Activated gamma-delta T cell (primary cell): Measurements from ENCODE around the gene MPIG6B.
A peak's percentile ranks its signal among the peaks of the same experiment; 100 is the strongest.

Experiments used
- DNase-seq: peaks from one replicate; lab custom pipeline; 2025; lab: John Stamatoyannopoulos, UW

The MPIG6B gene

DNA sequence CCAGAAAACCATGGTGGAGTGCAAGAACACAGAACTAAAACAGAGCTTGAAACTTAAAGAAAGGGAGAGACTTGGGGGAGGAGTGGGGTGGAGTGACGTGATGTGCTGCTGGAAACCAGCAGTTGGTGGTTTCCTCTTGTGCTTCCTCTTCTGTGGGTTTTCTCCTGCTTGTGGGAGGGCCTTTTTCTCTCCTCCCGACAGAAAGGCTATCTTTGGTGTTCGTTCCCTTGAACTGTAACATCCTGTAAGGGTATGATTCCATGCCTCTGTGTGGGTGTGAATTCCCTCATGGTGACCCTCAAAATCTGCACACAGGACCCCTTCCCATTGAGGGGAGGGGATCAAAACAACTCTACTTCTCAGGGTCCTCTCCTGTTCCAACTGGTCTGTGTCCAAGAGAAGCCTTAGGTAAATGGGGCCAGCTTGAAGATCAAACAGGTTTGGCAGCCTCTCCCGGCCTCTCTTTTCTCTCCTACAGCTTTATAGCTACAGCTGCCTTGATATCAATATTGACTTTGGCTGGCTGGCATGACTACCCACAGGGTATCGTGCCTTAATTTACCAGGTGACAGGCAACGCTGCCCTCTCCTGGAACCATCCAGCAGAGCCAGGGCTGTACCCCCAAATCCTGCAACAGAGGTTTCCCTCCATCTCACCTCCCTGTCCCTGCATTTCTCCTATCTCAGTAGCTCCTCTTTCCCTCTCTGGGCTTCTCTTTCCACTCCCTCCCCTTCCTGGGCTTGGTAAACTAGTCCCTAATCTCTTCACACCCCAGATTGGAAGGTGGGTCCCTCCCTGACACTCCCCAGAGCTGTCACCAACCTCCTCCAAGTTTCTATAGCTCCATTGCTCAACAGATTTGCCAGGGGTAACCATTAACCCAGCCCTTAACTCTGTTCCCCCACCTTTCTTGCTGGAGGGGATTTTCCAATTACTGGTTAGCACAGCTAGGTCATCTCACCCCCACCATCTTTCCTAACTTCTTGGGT is 15.1 kb downstream of the MPIG6B start:
- no peak for DNase-seq

DNA sequence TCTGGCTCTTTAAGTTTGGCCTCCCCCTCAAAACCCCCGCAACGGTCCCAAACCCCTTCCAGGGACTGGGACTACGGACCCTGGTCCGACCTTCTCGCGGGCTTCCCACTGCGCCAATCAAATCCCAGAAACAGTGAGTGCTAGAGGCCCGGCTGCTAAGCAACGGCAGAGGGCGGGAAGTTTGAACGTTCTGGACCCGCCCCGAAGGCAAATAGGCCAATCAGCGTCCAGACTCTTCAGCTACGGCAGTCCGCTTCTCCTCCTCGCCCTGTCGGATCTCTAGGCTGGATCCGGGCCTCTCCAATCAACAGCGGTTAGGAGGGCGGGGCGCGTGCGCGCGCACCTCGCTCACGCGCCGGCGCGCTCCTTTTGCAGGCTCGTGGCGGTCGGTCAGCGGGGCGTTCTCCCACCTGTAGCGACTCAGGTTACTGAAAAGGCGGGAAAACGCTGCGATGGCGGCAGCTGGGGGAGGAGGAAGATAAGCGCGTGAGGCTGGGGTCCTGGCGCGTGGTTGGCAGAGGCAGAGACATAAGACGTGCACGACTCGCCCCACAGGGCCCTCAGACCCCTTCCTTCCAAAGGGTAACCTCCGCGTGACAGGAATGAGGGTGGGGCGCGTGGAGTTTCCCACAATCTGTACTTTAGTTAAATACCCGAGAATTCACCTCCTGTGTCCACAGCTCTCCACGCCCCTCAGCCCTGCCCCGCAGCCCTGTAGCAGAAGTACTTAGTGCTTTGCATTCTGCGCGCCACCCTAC is 16.6 kb downstream of the MPIG6B start, which contains the start of gene MSH5:
Gene MSH5, plus strand, starts transcription at position 367 of the 758 bp plus-strand sequence. CDS start 462 bp downstream, outside the sequence.
- DNase-seq: peak; percentile 83

DNA sequence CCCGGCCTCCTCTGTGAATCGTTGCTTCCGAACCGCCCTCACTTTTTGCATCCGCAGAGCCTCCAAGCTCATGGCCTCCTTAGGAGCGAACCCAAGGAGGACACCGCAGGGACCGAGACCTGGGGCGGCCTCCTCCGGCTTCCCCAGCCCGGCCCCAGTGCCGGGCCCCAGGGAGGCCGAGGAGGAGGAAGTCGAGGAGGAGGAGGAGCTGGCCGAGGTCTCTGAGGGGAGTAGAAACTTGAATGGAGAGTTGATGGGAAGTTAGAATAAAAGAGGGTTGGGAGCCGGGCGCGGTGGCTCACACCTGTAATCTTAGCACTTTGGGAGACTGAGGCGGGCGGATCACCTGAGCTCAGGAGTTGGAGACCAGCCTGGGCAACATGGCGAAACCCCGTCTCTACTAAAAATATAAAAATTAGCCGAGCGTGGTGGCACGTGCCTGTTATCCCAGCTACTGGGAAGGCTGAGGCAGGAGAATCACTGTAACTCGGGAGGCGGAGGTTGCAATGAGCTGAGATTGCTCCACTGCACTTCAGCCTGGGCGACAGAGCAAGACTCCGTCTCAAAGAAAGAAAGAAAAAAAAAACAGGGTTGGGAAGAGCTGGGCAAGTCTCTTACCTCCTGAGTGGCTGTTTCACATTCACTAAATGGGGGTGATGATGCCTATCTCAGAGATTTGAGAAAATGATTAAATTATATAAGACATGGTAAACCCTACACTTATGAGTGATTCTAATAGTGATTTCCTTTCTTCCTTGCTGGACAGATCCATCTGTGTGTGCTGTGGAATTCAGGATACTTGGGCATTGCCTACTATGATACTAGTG is 17.4 kb downstream of the MPIG6B start:
- no peak for DNase-seq

DNA sequence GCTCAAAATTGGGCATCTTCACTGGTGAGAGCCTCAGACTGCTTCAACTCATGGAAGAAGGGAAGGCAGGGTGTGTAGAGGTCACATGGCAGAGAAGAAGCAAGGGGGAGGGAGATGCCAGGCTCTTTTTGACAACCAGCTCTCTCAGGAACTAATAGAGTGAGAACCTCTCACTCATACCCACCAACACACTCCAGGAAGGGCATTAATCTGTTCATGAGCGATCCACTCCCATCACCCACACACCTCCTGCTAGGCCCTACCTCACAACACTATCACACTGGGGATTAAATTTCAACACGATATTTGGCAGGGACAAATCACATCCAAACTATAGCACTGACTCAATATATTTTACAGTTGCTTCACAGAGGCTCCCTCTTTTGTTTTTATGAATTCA is 18.6 kb downstream of the MPIG6B start:
- no peak for DNase-seq

- no peak for DNase-seq
These were observed 19.7 kb downstream of the MPIG6B start for GRCh38 chr6:31742894-31743293.

GRCh38 chr6:31744422-31744821 is 21.2 kb downstream of the MPIG6B start:
- DNase-seq: no peak

DNA sequence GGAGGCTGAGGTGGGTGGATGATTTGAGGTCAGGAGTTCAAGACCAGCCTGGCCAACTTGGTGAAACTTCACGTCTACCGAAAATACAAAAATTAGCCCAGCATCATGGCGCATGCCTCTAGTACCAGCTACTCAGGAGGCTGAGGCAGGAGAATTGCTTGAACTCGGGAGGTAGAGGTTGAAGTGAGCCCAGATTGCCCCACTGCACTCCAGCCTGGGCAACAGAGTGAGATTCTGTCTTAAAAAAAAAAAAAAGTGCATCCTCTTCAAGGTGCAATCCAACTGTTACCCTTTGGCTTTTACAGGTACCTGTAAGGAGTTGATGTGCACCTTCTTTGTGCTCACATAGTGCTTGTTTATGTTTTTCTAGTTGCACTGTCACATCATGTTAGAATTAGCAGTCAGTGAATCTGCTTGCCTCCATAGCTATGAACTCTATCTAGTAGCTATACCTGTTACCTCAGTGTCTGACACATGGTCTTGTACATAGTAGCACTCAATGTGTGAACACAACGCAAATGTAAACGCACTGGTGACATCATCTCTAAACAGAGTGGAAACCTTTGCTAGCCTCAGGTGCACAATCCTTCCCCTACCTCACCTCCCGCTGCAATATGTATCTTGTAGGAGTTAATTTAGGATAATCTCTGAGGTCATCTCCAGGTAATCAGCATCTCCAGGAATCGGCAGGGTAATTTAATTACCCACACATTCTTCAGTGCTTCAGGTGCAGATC is 26.3 kb downstream of the MPIG6B start:
- no peak for DNase-seq

DNA sequence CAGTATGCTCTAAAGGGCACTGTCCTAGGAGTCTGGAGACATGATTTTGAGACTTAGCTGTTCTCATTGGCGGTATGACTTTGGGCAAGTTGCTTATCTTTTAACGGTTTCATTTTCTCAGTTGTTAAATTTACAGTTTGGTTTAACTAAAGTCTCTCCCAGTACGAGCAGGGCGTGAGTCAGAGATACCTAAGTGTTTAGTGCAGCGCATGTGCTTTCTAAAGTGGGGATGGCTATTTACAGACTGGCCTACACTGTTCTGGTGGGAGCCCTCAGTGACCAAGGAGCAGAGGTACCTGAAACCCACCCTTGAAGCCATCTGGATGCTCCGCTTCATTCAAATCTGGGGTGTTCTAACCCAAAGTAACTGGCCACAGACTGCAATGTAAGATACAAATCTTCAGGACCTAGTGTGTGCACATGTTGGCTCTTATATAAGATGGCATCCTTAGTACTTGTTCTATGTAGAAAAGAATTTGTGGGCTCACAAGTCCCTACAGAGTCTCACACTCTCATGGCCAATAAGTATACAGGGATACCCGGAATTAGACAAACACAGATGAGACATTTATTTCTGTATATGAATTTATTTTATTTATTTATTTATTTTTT is 27.3 kb downstream of the MPIG6B start:
- no peak for DNase-seq

- no peak for DNase-seq
These were observed 29.7 kb downstream of the MPIG6B start for GRCh38 chr6:31752739-31753319.

DNA sequence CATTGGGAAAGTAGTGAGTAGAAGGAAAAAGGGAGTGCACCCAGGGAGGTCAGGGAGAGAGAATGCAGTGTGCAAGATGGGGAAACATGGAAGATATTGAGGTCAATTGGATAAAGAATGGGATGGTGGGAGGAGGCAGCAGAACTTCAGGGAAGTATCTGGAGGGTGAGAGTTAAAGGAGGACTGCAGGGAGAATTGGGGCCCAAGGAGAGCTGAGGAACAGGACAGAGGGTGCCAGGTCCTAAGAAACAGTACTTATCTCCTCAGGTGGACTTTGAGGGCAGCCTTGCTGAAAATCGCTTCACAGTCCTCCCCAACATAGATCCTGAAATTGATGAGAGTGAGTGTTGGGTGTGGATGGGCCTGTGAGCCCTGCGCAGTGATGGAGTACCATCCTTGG is 35.1 kb downstream of the MPIG6B start:
- no peak for DNase-seq

GRCh38 chr6:31760790-31761189 is 37.6 kb downstream of the MPIG6B start:
- no peak for DNase-seq

DNA sequence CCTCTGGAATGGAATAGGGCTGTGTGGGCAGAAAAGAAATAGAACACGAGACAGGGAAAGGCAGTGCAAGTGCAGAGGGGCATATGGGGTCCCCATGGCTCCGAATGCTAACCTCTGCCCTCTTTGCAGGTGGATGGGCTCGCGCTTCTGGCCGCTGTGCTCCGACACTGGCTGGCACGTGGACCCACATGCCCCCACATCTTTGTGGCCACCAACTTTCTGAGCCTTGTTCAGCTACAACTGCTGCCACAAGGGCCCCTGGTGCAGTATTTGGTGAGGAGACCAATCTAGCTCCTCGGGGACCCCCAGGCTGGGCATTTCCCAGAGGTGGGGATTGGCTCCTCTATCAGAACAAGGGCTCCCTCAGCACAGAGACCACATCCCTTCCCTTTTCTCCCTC is 38.2 kb downstream of the MPIG6B start:
- no peak for DNase-seq

DNA sequence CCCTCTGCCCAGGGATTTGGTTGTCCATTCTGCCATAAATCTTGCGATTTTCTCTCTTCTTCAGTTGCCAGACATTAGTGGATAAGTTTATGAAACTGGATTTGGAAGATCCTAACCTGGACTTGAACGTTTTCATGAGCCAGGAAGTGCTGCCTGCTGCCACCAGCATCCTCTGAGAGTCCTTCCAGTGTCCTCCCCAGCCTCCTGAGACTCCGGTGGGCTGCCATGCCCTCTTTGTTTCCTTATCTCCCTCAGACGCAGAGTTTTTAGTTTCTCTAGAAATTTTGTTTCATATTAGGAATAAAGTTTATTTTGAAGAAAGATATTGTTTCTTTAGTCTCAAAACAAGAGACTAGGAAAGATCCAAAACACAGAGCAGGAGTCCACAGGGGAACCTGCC is 39.2 kb downstream of the MPIG6B start, which contains the start of gene SAPCD1:
Gene SAPCD1, plus strand, starts transcription at position 301 of the 400 bp plus-strand sequence. CDS start 399 bp downstream, outside the sequence.
- no peak for DNase-seq

DNA sequence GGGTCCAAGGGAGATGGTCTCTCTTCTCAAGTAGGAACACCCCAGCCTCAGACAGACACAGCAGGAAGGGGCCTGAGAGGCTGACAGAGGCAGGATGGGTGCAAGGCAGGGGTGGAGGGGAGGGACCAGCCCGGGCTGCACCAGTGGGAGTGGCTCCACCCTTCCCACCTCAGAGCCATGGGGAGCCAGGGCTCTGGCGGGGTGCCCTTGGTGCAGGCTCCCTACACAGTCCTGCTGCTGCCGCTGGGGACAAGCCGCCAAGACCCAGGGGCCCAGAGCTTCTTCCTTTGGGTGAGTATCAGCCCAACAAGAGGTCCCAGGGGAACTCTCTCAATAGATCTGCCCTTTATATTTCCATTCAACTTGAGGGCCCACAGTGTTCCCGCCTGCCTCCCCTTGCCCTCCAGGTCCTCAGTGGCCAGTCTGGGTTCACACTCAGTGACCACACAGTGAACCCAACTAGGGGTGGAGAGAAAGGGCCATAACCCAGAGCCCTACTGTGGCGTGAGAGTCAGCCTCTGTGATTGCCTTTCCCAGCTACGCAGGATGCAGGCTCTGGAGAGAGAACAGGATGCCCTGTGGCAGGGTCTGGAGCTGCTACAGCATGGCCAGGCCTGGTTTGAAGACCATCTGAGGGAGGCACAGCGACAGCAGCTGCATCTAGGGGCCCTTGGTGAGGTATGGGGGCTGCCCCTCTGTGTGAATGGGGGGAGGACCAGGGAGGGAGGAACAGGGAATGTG is 39.9 kb downstream of the MPIG6B start:
- no peak for DNase-seq

DNA sequence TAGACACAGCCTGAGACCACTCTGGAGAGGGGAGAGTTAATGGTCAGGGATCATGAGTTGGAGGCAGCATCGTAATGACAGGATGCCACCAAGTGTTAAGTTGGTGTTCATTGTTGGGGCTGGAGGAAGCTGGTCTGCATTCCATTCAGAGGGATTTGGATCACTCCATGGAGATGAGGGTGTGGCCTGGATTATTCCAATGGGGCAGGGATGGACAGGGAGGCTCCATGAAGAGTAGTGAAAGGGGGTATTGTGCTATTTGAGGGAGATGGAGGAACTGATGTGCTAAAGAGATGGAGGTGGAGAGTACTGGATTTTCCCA is 40.4 kb downstream of the MPIG6B start:
- no peak for DNase-seq

DNA sequence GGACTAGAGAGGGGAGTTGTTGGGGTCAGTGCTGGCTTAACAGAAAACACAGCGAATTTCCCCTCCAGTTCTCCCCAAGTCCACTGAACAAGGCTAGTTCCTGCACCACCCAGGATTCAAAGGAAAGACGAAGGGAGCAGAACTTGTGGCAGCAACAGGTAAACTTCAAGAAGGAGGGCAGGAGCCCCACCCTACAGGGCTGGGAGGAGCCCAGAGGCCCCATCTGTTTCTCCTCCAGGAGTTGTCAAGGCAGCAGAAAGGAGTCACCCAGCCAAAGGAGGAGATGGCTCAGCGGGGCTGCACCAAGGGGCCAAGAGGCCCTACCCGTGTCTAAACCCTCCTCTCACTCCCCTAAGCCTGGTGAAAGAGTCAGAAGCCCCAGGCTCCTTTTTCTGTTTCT is 41.0 kb downstream of the MPIG6B start:
- no peak for DNase-seq

- DNase-seq: no peak
These were observed 42.4 kb downstream of the MPIG6B start for GRCh38 chr6:31765559-31765909.

GRCh38 chr6:31765910-31766794 is 43.0 kb downstream of the MPIG6B start:
- no peak for DNase-seq
